Measurements from ENCODE around the gene UGT1A6. TPM values are rescaled to one million over a fixed set of nuclear protein-coding genes. Genes with fewer than 3 reads are reported as not detected.

Gene UGT1A6
- total RNA-seq, 1 donor from 2014 or later: not detected

- TF ChIP-seq CTCF (IDR thresholded peaks at IDR 0.05; ENCODE audit: borderline replicate concordance): no peak
- Histone ChIP-seq H3K9me3 (replicated peaks) (peaks cover 10% of the 10 kb centered on the region), H3K36me3 (no peaks in the 10 kb centered on the region), H3K4me3 (no peak within 1 kb of the TSS), H3K27me3 (ENCODE audit: low read depth) (peaks cover 24% of the 10 kb centered on the region), H3K4me1 (no peaks in the 10 kb centered on the region), H3K27ac (replicated peaks) (no peak within 1 kb of the TSS)
- no peak for DNase-seq
- intact Hi-C loops (cut with micrococcal nuclease): no loop called here
Observed at GRCh38 chr2:233671290-233672161, 21.2 kb upstream of the UGT1A6 start, which contains the start of gene UGT1A9. UGT1A9 (plus strand) TSS chr2:233671898; CDS start chr2:233671935, 37 bp downstream.

- DNase-seq: no peak
- no peak for TF ChIP-seq CTCF (IDR thresholded peaks at IDR 0.05; ENCODE audit: borderline replicate concordance)
- H3K9me3 ChIP-seq (replicated peaks): peaks cover 6% of the 10 kb centered on the region
- peaks cover 36% of the 10 kb centered on the region for H3K27me3 ChIP-seq (ENCODE audit: low read depth)
- H3K4me3 ChIP-seq: no peak overlapping the region
- H3K27ac ChIP-seq (replicated peaks): no peak overlapping the region
- no peaks in the 10 kb centered on the region for H3K4me1 ChIP-seq
- intact Hi-C loops (cut with micrococcal nuclease): no loop called here
- H3K36me3 ChIP-seq: no peaks in the 10 kb centered on the region
Observed at GRCh38 chr2:233672886-233673285, 19.8 kb upstream of the UGT1A6 start.

- Histone ChIP-seq H3K9me3 (replicated peaks) (no peaks in the 10 kb centered on the region), H3K36me3 (no peaks in the 10 kb centered on the region), H3K27ac (replicated peaks) (no peak overlapping the region), H3K27me3 (ENCODE audit: low read depth) (peaks cover 39% of the 10 kb centered on the region), H3K4me1 (no peaks in the 10 kb centered on the region), H3K4me3 (no peak overlapping the region)
- DNase-seq: no peak
- intact Hi-C loops (cut with micrococcal nuclease): no loop called here
- no peak for TF ChIP-seq CTCF (IDR thresholded peaks at IDR 0.05; ENCODE audit: borderline replicate concordance)
Observed at GRCh38 chr2:233673896-233674295, 18.8 kb upstream of the UGT1A6 start.

- intact Hi-C loops (cut with micrococcal nuclease): no loop called here
- Histone ChIP-seq H3K9me3 (replicated peaks) (no peaks in the 10 kb centered on the region), H3K27ac (replicated peaks) (no peak overlapping the region), H3K27me3 (ENCODE audit: low read depth) (peaks cover 43% of the 10 kb centered on the region), H3K4me3 (no peak overlapping the region), H3K4me1 (no peaks in the 10 kb centered on the region), H3K36me3 (no peaks in the 10 kb centered on the region)
- DNase-seq: no peak
- TF ChIP-seq CTCF (IDR thresholded peaks at IDR 0.05; ENCODE audit: borderline replicate concordance): no peak
Observed at GRCh38 chr2:233674314-233674713, 18.4 kb upstream of the UGT1A6 start.

- Histone ChIP-seq H3K27ac (replicated peaks) (no peak overlapping the region), H3K9me3 (replicated peaks) (no peaks in the 10 kb centered on the region), H3K27me3 (ENCODE audit: low read depth) (peaks cover 44% of the 10 kb centered on the region), H3K4me1 (no peaks in the 10 kb centered on the region), H3K4me3 (no peak overlapping the region), H3K36me3 (no peaks in the 10 kb centered on the region)
- TF ChIP-seq CTCF (IDR thresholded peaks at IDR 0.05; ENCODE audit: borderline replicate concordance): no peak
- intact Hi-C loops (cut with micrococcal nuclease): no loop called here
- no peak for DNase-seq
Observed at GRCh38 chr2:233674995-233675394, 17.7 kb upstream of the UGT1A6 start.
